Neural cell (in vitro differentiated cells): Measurements from ENCODE around the gene FANCC. TPM values are rescaled to one million over a fixed set of nuclear protein-coding genes. Genes with fewer than 3 reads are reported as not detected.

ENCODE experiments used
- H2AFZ ChIP-seq: fragments of 200-600, 300-800 bp; sonication (generic), shearing (Covaris generic); 2 replicates; pipeline ENCODE4 v1.6.0; 2014; ENCODE audit warnings: low read depth, mild to moderate bottlenecking, antibody characterized with exemption, low read length, moderate library complexity
- H3F3A ChIP-seq: fragments of 200-600 bp; shearing (Covaris generic); 2 replicates; pipeline ENCODE4 v1.6.1; 2016; ENCODE audit warnings: mild to moderate bottlenecking, moderate library complexity, mixed read lengths, antibody characterized with exemption, low read length; ENCODE audit not compliant: insufficient read depth, poor library complexity, severe bottlenecking
- H3K27ac ChIP-seq: fragments of 200-600, 300-800 bp; sonication (generic), shearing (Covaris generic); 2 replicates; pipeline ENCODE4 v1.5.1; 2014; ENCODE audit warnings: mild to moderate bottlenecking, low read length, moderate library complexity
- H3K27me3 ChIP-seq: fragments of 300-800, 200-600 bp; sonication (generic), shearing (Covaris generic); 2 replicates; pipeline ENCODE4 v1.6.0; 2014; ENCODE audit warnings: mild to moderate bottlenecking, low read depth, low read length, moderate library complexity; ENCODE audit not compliant: insufficient read depth
- H3K36me3 ChIP-seq: fragments of 300-800, 200-600 bp; sonication (generic), shearing (Covaris generic); 2 replicates; pipeline ENCODE4 v1.5.1; 2014; ENCODE audit warnings: mild to moderate bottlenecking, antibody characterized with exemption, low read length, moderate library complexity; ENCODE audit not compliant: insufficient read depth
- H3K4me2 ChIP-seq: fragments of 300-800, 200-600 bp; sonication (generic), shearing (Covaris generic); 2 replicates; pipeline ENCODE4 v1.6.0; 2014; ENCODE audit warnings: mild to moderate bottlenecking, low read length
- H3K4me3 ChIP-seq: fragments of 300-800, 200-600 bp; sonication (generic), shearing (Covaris generic); 2 replicates; pipeline ENCODE4 v1.5.1; 2014; ENCODE audit warnings: mild to moderate bottlenecking, low read length, moderate library complexity
- H3K79me2 ChIP-seq: fragments of 200-600 bp; shearing (Covaris generic); replicated peaks from 2 replicates; pipeline ENCODE4 v1.6.0; 2014; ENCODE audit warnings: mild to moderate bottlenecking, low read length, moderate library complexity; ENCODE audit not compliant: insufficient read depth
- H3K9ac ChIP-seq: fragments of 300-800, 200-600 bp; sonication (generic), shearing (Covaris generic); 2 replicates; pipeline ENCODE4 v1.6.1; 2016; ENCODE audit warnings: mild to moderate bottlenecking, low read length, mixed read lengths
- H3K9me2 ChIP-seq: fragments of 200-600 bp; shearing (Covaris generic); 2 replicates; pipeline ENCODE4 v1.6.1; 2016; ENCODE audit warnings: mild to moderate bottlenecking, low read length, mixed read lengths; ENCODE audit not compliant: insufficient read depth
- H3K9me3 ChIP-seq: fragments of 200-600, 300-800 bp; sonication (generic), shearing (Covaris generic); 2 replicates; pipeline ENCODE4 v1.6.1; 2016; ENCODE audit warnings: mild to moderate bottlenecking, mixed run types, low read length, moderate library complexity, mixed read lengths
- H4K20me1 ChIP-seq: fragments of 200-600 bp; shearing (Covaris generic); 2 replicates; pipeline ENCODE4 v1.6.1; 2016; ENCODE audit warnings: mild to moderate bottlenecking, mixed run types; ENCODE audit not compliant: insufficient read depth
- EP300 ChIP-seq: fragments of 450-650 bp; conservative IDR thresholded peaks from 2 replicates; pipeline ENCODE4 v1.6.1; 2014; ENCODE audit warnings: antibody characterized with exemption, mild to moderate bottlenecking, moderate library complexity; ENCODE audit not compliant: poor library complexity, severe bottlenecking
- EZH2 ChIP-seq: fragments of 200-600, 300-800 bp; shearing (Covaris generic), sonication (generic); IDR thresholded peaks from 2 replicates; pipeline ENCODE4 v1.6.1; 2014; ENCODE audit warnings: antibody characterized with exemption, low read length, borderline replicate concordance, mild to moderate bottlenecking; ENCODE audit not compliant: insufficient read depth, poor library complexity, severe bottlenecking
- MXI1 ChIP-seq: fragments of 450-650 bp; conservative IDR thresholded peaks from 2 replicates; pipeline ENCODE4 v1.6.1; 2014; ENCODE audit warnings: antibody characterized with exemption, mild to moderate bottlenecking; ENCODE audit not compliant: poor library complexity, severe bottlenecking
- POLR2AphosphoS5 ChIP-seq: IDR thresholded peaks from 2 replicates; pipeline ENCODE4 v1.6.1; 2012
- RAD21 ChIP-seq: fragments of 450-650 bp; conservative IDR thresholded peaks from 2 replicates; pipeline ENCODE4 v1.6.1; 2014; ENCODE audit warnings: antibody characterized with exemption, mild to moderate bottlenecking, moderate library complexity
- REST ChIP-seq: IDR thresholded peaks from 2 replicates; pipeline ENCODE4 v1.6.1; 2012; ENCODE audit warnings: borderline replicate concordance
- SMC3 ChIP-seq: fragments of 450-650 bp; conservative IDR thresholded peaks from 2 replicates; pipeline ENCODE4 v1.6.1; 2014; ENCODE audit warnings: antibody characterized with exemption, mild to moderate bottlenecking, moderate library complexity; ENCODE audit not compliant: poor library complexity
- TAF1 ChIP-seq: IDR thresholded peaks from 2 replicates; pipeline ENCODE4 v1.6.1; 2012; ENCODE audit warnings: low read depth
- polyA plus RNA-seq: library from polyadenylated mRNA; depleted of rRNA; stranded (reverse); fragments of >200 nt; gene quantifications from 2 replicates; pipeline ENCODE4 v1.2.3, GENCODE V29; 2014
- TF ChIP-seq, protein P1 (sequence below): fragments of 450-650 bp; IDR thresholded peaks from 2 replicates; pipeline ENCODE4 v1.5.1; 2014; ENCODE audit warnings: antibody characterized with exemption, mild to moderate bottlenecking, moderate library complexity; ENCODE audit not compliant: poor library complexity, severe bottlenecking

FANCC gene
- polyA plus RNA-seq, 1 donor from 2014 or later, result 9.7 TPM

- no peaks in the 10 kb centered on the region for H3K79me2 ChIP-seq
- no peaks in the 10 kb centered on the region for H3F3A ChIP-seq
- TF ChIP-seq POLR2AphosphoS5 (no peak), SMC3 (no peak), TAF1 (no peak), EP300 (no peak), EZH2 (no peak), MXI1 (no peak), REST (no peak), RAD21 (no peak)
- TF ChIP-seq, protein P1, sequence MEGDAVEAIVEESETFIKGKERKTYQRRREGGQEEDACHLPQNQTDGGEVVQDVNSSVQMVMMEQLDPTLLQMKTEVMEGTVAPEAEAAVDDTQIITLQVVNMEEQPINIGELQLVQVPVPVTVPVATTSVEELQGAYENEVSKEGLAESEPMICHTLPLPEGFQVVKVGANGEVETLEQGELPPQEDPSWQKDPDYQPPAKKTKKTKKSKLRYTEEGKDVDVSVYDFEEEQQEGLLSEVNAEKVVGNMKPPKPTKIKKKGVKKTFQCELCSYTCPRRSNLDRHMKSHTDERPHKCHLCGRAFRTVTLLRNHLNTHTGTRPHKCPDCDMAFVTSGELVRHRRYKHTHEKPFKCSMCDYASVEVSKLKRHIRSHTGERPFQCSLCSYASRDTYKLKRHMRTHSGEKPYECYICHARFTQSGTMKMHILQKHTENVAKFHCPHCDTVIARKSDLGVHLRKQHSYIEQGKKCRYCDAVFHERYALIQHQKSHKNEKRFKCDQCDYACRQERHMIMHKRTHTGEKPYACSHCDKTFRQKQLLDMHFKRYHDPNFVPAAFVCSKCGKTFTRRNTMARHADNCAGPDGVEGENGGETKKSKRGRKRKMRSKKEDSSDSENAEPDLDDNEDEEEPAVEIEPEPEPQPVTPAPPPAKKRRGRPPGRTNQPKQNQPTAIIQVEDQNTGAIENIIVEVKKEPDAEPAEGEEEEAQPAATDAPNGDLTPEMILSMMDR, result no peak
- H3K27me3 ChIP-seq, result no peaks in the 10 kb centered on the region
- no peak overlapping the region for H3K4me3 ChIP-seq
- H4K20me1 ChIP-seq, result no peaks in the 10 kb centered on the region
- no peak overlapping the region for H3K4me2 ChIP-seq
- no peak overlapping the region for H2AFZ ChIP-seq
- no peak overlapping the region for H3K9ac ChIP-seq
- H3K36me3 ChIP-seq, result no peaks in the 10 kb centered on the region
- no peak overlapping the region for H3K27ac ChIP-seq
- no peaks in the 10 kb centered on the region for H3K9me3 ChIP-seq
- H3K9me2 ChIP-seq, result no peaks in the 10 kb centered on the region
Observed at GRCh38 chr9:95083086-95083768, 234.3 kb downstream of the FANCC start.

DNA sequence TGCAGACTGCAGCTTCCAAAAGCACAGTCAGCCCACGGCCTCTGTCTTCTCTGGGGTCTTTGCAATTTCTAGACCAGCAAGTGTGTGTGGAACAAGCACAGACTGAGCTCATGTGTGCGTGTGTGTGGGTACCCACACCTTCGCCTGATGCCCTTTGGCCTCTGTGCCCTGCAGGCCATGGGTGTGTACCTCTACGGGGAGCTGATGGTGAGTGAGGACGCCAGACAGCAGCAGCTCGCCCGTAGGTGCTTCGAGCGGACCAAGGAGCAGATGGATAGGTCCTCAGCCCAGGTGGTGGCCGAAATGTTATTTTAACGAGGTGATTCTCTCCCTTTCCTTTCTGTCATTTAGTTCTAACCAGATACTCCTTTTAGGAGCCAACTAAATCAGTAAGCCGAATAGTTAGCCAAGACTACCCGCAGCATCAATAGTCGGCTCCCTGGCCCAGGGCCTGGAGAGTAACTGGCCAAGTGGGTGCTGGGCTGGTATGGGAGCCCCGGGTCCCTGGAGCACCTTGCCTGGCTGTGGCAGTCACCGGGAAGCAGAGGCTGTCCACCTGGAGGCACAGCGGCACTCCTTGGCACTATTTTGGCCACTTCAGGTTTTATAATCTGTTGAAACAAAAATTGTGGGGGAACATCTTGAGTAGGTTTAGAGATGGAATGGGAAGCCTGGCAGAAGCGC lies 235.0 kb downstream of the FANCC start:
- H3F3A ChIP-seq, result no peaks in the 10 kb centered on the region
- H3K27ac ChIP-seq, result no peak overlapping the region
- H4K20me1 ChIP-seq, result no peaks in the 10 kb centered on the region
- no peak overlapping the region for H3K4me3 ChIP-seq
- no peak overlapping the region for H3K9ac ChIP-seq
- H3K9me3 ChIP-seq, result no peaks in the 10 kb centered on the region
- TF ChIP-seq TAF1 (no peak), POLR2AphosphoS5 (no peak), MXI1 (no peak), REST (no peak), RAD21 (no peak), EZH2 (no peak), SMC3 (no peak), EP300 (no peak)
- TF ChIP-seq, protein P1, result no peak
- no peaks in the 10 kb centered on the region for H3K36me3 ChIP-seq
- no peaks in the 10 kb centered on the region for H3K27me3 ChIP-seq
- H3K79me2 ChIP-seq, result no peaks in the 10 kb centered on the region
- no peak overlapping the region for H3K4me2 ChIP-seq
- no peaks in the 10 kb centered on the region for H3K9me2 ChIP-seq
- H2AFZ ChIP-seq, result no peak overlapping the region
